ENCODE data around the gene FRS3. TPM values are rescaled to one million over a fixed set of nuclear protein-coding genes. Genes with fewer than 3 reads are reported as not detected.

The FRS3 gene
- total and polyA plus RNA-seq, 2 of the 13 experiments (the other 11 are each of a cell fraction or from before 2014, with no cell fraction given) = 3.0 to 7.4 TPM

DNA sequence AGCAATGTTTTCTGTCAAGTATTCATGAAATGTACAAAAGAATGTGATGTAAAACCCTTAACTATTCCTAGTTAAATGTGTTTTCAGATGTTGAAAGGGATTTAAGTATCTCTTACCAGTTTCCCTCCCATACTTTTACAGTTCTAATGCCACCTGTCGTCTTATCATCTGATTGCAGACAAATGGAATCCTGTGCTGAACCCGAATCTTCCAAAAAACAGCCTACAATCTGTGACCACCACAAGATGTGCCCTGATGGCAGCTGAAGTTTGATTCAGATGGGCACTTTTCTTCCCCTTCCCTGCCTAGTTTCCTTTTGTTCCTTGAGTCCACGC lies 9.7 kb upstream of the FRS3 start:
- H3K79me2 ChIP-seq (ENCODE audit: insufficient read depth, low read length) = peaks cover 20% of the 10 kb centered on the region
- H3K27me3 ChIP-seq (ENCODE audit: control insufficient read depth in 1 of 2, insufficient read depth in 2 of 2, low read length in 2 of 2) = no peaks in the 10 kb centered on the region; a peak in 2 of 5 replicates
- no peak overlapping the region for H2AFZ ChIP-seq (ENCODE audit: low read length)
- H3K9me3 ChIP-seq (ENCODE audit: low read length) = no peaks in the 10 kb centered on the region
- peaks cover 10 to 34% of the 10 kb centered on the region in 2 experiments for H3K36me3 ChIP-seq (replicated peaks in 1 of 2; ENCODE audit: control insufficient read depth in 1 of 2, insufficient read depth in 2 of 2, low read length in 2 of 2)
- no peaks in the 10 kb centered on the region for H4K20me1 ChIP-seq (ENCODE audit: insufficient read depth, low read length)
- TF ChIP-seq ZNF780A (CRISPR knock-in tag; IDR thresholded peaks at IDR 0.05) (no peak), POLR2AphosphoS5 (IDR thresholded peaks at IDR 0.05; ENCODE audit: low read depth, low read length) (peak; percentile 6; the same call in 1 of the 2 replicates)
- POLR2A ChIA-PET = no interaction called here
- peaks cover 27% of the 10 kb centered on the region for H3K4me1 ChIP-seq (ENCODE audit: insufficient read depth, low read length)
- WGBS (ENCODE audit: low lambda C conversion rate) = 98% methylated on average over 3 of the region's 3 CpGs
- ATAC-seq (no peak), DNase-seq (ENCODE audit: low spot score) (no peak), FAIRE-seq (no peak)
- H3K4me3 ChIP-seq (replicated peaks in 1 of 3; ENCODE audit: insufficient read depth in 1 of 3, low read depth in 2 of 3, low read length in 3 of 3) = peak overlapping the region in 1 of 3 experiments; percentile 64; a peak in 1 of 6 replicates
- intact Hi-C loops (cut with micrococcal nuclease; ENCODE audit: unreplicated experiment) (loop anchor here (5.0 kb wide), 2 partner anchors 378 to 422 kb away; no protein-coding TSS in a partner anchor), in situ Hi-C loops (cut with HindIII; ENCODE audit: extremely low pct_ligation_motif_present, low pct_unique_long_range_greater_than_20kb) (loop anchor here (5.0 to 25.0 kb wide), 3 partner anchors 133 to 423 kb away; partner anchors contain the start of genes BYSL, MED20 and MRPS10)
- 0 out of 2 replicates have a peak overlapping the region, but pooled peaks have one; percentile 12 for H3K9ac ChIP-seq (ENCODE audit: insufficient read depth, low read depth, low read length)
- H3K4me2 ChIP-seq (ENCODE audit: low read depth, low read length) = peak overlapping the region; percentile 62
- CTCF ChIA-PET (ENCODE audit: low intra/inter-chr PET ratio, low total read pairs) = no interaction called here
- peak overlapping the region; percentile 4 for H3K27ac ChIP-seq (ENCODE audit: extremely low read length, insufficient read depth, low read length)
- TSS peak; percentile 60 for BruUV-seq (replicated peaks)

DNA sequence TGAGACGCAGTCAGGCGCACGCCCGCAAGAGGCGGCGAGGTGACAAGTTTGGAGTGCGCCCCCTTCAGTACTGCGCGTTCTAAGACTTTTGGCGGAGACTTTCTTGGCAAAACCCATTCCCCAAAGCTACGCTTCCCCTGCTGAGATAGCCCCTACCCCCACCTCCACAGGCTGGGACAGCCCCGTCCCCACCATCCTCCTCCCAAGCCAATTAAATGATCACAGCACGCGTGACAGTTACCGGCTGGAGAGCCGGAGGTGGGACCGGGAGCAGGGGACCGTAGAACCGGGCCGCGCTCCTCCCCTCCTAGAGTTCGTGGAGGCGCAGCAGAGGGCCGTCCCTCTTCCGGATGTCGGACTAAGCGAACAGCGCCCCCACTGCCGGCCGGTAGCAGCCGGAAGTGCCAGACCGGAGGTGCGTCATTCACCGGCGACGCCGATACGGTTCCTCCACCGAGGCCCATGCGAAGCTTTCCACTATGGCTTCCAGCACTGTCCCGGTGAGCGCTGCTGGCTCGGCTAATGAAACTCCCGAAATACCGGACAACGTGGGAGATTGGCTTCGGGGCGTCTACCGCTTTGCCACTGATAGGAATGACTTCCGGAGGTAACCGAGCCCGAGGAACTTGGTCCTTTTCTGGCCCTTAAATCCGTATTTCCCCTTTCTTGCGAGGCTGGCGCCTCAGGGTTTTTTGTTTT lies 7.7 kb upstream of the FRS3 start, which contains the start of gene TOMM6:
TSS of gene TOMM6 (plus strand) at position 476 of the 699 bp plus-strand sequence. CDS start at position 480, 4 bp downstream.
- peaks cover 10 to 32% of the 10 kb centered on the region in 2 experiments for H3K36me3 ChIP-seq (replicated peaks in 1 of 2; ENCODE audit: control insufficient read depth in 1 of 2, insufficient read depth in 2 of 2, low read length in 2 of 2)
- peak within 1 kb of the TSS; percentile 33 for H2AFZ ChIP-seq (ENCODE audit: low read length)
- no peaks in the 10 kb centered on the region for H4K20me1 ChIP-seq (ENCODE audit: insufficient read depth, low read length)
- peak; percentile 92 for FAIRE-seq
- ATAC-seq = peak; percentile 89
- no peaks in the 10 kb centered on the region; a peak in 2 of 5 replicates for H3K27me3 ChIP-seq (ENCODE audit: control insufficient read depth in 1 of 2, insufficient read depth in 2 of 2, low read length in 2 of 2)
- peak within 1 kb of the TSS; percentile 94 for H3K27ac ChIP-seq (ENCODE audit: extremely low read length, insufficient read depth, low read length)
- no peaks in the 10 kb centered on the region for H3K9me3 ChIP-seq (ENCODE audit: low read length)
- peaks cover 20% of the 10 kb centered on the region for H3K79me2 ChIP-seq (ENCODE audit: insufficient read depth, low read length)
- in situ Hi-C loops (cut with HindIII; ENCODE audit: extremely low pct_ligation_motif_present, low pct_unique_long_range_greater_than_20kb) = loop anchor here (5.0 to 25.0 kb wide), 3 partner anchors 135 to 425 kb away; partner anchors contain the start of genes BYSL, MED20 and MRPS10
- peak within 1 kb of the TSS; percentile 99 for H3K9ac ChIP-seq (ENCODE audit: insufficient read depth, low read depth, low read length)
- H3K4me1 ChIP-seq (ENCODE audit: insufficient read depth, low read length) = peaks cover 27% of the 10 kb centered on the region
- ChIA-PET POLR2A (interaction anchor here (0.7 to 3.5 kb wide), 21 partner anchors 8 to 1092 kb away, joined by 3 to 60 read pairs (median 5); partner anchors contain the start of genes BYSL, FRS3, MED20 and PGC), CTCF (ENCODE audit: low intra/inter-chr PET ratio, low total read pairs) (interaction anchor here (1.0 to 3.1 kb wide), 5 partner anchors 52 to 420 kb away, joined by 5 to 29 read pairs (median 17); partner anchors contain the start of genes BYSL, MED20 and TFEB)
- H3K4me2 ChIP-seq (ENCODE audit: low read depth, low read length) = peak within 1 kb of the TSS; percentile 97
- peak within 1 kb of the TSS; percentile 65 to 99 (median 99) for H3K4me3 ChIP-seq (replicated peaks in 1 of 3; ENCODE audit: insufficient read depth in 1 of 3, low read depth in 2 of 3, low read length in 3 of 3)
- 1% methylated on average over 49 of the region's 55 CpGs for WGBS (ENCODE audit: low lambda C conversion rate)
- no TSS peak for BruUV-seq (replicated peaks)
- DNase-seq (ENCODE audit: low spot score) = peak; percentile 92
- intact Hi-C loops (cut with micrococcal nuclease; ENCODE audit: unreplicated experiment) = loop anchor here (1.0 to 5.0 kb wide), 4 partner anchors 133 to 420 kb away; partner anchors contain the start of genes BYSL and MED20
- TF ChIP-seq ZNF235 (CRISPR knock-in tag; IDR thresholded peaks at IDR 0.05; ENCODE audit: borderline replicate concordance) = no peak
- no peak for TF ChIP-seq NR2F1 (CRISPR knock-in tag; IDR thresholded peaks at IDR 0.05)
- TF ChIP-seq, protein P1, sequence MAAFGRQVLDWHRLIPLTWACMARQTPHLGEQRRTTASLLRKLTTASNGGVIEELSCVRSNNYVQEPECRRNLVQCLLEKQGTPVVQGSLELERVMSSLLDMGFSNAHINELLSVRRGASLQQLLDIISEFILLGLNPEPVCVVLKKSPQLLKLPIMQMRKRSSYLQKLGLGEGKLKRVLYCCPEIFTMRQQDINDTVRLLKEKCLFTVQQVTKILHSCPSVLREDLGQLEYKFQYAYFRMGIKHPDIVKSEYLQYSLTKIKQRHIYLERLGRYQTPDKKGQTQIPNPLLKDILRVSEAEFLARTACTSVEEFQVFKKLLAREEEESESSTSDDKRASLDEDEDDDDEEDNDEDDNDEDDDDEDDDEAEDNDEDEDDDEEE (CRISPR knock-in tag; IDR thresholded peaks at IDR 0.05) = 0 out of 2 replicates have a peak, but pooled peaks have one; percentile 8
- TF ChIP-seq, protein P2, sequence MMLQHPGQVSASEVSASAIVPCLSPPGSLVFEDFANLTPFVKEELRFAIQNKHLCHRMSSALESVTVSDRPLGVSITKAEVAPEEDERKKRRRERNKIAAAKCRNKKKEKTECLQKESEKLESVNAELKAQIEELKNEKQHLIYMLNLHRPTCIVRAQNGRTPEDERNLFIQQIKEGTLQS (CRISPR knock-in tag; IDR thresholded peaks at IDR 0.05) = no peak; the same call in 1 of the 2 replicates
- TF ChIP-seq GFI1 (CRISPR knock-in tag; IDR thresholded peaks at IDR 0.05; ENCODE audit: borderline replicate concordance) = no peak
- no peak for TF ChIP-seq THYN1 (CRISPR knock-in tag; IDR thresholded peaks at IDR 0.05; ENCODE audit: borderline replicate concordance, low read depth)
- TF ChIP-seq, protein P3, sequence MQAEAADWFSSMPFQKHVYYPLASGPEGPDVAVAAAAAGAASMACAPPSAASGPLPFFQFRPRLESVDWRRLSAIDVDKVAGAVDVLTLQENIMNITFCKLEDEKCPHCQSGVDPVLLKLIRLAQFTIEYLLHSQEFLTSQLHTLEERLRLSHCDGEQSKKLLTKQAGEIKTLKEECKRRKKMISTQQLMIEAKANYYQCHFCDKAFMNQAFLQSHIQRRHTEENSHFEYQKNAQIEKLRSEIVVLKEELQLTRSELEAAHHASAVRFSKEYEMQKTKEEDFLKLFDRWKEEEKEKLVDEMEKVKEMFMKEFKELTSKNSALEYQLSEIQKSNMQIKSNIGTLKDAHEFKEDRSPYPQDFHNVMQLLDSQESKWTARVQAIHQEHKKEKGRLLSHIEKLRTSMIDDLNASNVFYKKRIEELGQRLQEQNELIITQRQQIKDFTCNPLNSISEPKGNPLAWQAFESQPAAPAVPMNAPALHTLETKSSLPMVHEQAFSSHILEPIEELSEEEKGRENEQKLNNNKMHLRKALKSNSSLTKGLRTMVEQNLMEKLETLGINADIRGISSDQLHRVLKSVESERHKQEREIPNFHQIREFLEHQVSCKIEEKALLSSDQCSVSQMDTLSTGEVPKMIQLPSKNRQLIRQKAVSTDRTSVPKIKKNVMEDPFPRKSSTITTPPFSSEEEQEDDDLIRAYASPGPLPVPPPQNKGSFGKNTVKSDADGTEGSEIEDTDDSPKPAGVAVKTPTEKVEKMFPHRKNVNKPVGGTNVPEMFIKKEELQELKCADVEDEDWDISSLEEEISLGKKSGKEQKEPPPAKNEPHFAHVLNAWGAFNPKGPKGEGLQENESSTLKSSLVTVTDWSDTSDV (CRISPR knock-in tag; IDR thresholded peaks at IDR 0.05) = peak; percentile 43; the same call in 1 of the 2 replicates
- TF ChIP-seq SETDB1 (CRISPR knock-in tag; IDR thresholded peaks at IDR 0.05; ENCODE audit: borderline replicate concordance) = peak; percentile 48
- TF ChIP-seq FOXC1 (CRISPR knock-in tag; IDR thresholded peaks at IDR 0.05; ENCODE audit: borderline replicate concordance) = peak; percentile 79; the same call in 1 of the 2 replicates
